Glomerular endothelial cell (primary cell): ENCODE data around the gene ARL8B. TPM values are rescaled to one million over a fixed set of nuclear protein-coding genes. Genes with fewer than 3 reads are reported as not detected.

Experiments
- total RNA-seq: library from RNA; depleted of rRNA; stranded (reverse); fragments of >200 nt; gene quantifications from 2 replicates; pipeline ENCODE4 v1.2.3, GENCODE V29; 2015

Gene ARL8B
- total RNA-seq, 1 donor from 2014 or later = 50.8 TPM

Other genes starting within 250 kb of the ARL8B start
- 50.3 and 74.4 TPM in 2 replicates for gene BHLHE40, start 142.9 kb upstream of the ARL8B start, total RNA-seq
- gene EDEM1, start 65.4 kb downstream of the ARL8B start, total RNA-seq = 48.8 and 63.4 TPM in 2 replicates